Stimulated activated CD4-positive, alpha-beta T cell treated with anti-CD3 and anti-CD28 coated beads, Interleukin-1b, Interleukin-23, amount 100 ng/mL, for 1 hour (primary cell): ENCODE measurements around the gene TRAF1.

Experiments used
- DNase-seq, 2 donors: peaks; one replicate each; pipeline ENCODE4 v3.0.0-alpha.2; 2020; ENCODE audit warnings: low read depth in 2 of 2

The TRAF1 gene

DNA sequence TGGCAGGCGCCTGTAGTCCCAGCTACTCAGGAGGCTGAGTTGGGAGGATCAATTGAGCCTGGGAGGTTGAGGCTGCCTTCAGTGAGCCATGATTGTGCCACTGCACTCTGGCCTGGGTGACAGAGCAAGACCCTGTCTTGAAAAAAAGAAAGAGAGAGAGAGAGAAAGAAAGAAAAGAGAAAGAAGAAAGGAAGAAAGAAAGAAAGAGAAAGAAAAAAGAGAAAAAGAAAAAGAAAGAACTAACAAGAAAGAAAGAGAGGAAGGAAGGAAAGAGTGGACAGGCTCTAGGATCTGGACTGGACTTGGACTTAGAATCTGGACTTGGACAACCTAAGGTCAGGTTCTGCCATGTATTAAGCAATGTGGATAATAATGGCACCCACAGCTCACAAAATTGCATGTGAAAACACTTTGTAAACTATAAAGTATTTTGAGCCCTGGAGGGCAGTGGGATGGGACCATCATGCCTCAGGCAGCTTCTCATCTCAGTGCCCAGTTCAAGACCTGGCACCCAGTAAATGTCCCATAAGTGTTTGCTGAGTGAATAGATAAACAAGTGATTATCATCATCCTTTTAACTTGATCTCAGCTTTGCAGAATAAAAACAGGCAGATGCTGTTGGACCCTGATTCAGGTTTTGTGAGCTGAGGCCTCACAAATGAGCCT lies 36.9 kb downstream of the TRAF1 start:
- DNase-seq: no peak

DNA sequence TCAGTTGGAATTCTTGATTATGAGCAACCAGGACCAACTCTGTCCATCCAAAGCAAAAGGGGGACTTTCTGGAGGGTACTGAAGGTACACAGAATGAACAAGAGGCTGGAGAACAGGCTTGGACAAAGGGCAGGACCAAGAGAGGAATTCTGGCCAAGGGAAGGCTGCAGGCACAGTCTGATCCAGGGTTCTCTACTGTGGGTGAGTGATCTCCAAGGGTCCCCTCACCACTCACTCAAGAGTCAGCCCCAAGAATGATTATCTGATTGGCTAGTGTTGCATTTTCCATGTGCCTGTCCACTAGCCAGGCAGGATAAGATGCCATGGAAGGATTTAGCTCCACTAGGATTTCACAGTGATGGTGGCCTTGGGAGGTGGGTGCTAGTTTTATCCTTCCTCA lies 38.0 kb downstream of the TRAF1 start:
- no peak for DNase-seq

DNA sequence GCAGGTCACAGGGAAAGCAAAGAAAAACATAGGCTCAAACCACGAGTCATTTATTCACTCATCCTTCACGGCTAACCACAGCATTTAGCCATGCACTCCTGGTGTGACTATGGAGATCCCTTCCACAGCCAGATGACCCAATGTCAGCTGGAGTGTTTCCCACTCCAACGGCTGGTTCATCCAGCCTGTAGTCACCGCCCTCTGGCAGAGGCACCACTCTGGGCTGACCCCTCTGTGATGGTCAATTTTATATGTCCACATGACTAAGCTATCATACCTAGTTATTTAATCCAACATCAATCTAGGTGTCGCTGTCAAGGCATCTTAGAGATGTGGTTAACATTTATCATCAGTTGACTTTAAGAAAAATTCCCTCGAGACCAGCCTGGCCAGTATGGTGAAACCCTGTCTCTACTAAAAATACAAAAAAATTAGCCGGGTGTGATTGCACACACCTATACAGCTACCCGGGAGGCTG lies 40.1 kb downstream of the TRAF1 start:
- DNase-seq: no peak

- no peak for DNase-seq
These were observed 40.6 kb downstream of the TRAF1 start for GRCh38 chr9:120885958-120886357.

- DNase-seq: no peak
These were observed 41.1 kb downstream of the TRAF1 start for GRCh38 chr9:120885457-120885856.

- DNase-seq: no peak
These were observed 43.0 kb downstream of the TRAF1 start for GRCh38 chr9:120883608-120883996.

GRCh38 chr9:120882935-120883607 lies 43.5 kb downstream of the TRAF1 start:
- DNase-seq: no peak

GRCh38 chr9:120879446-120879845 lies 47.1 kb downstream of the TRAF1 start:
- DNase-seq: no peak

GRCh38 chr9:120878188-120879130 lies 48.1 kb downstream of the TRAF1 start:
- no peak for DNase-seq

GRCh38 chr9:120877276-120878034 lies 49.1 kb downstream of the TRAF1 start:
- DNase-seq: no peak

DNA sequence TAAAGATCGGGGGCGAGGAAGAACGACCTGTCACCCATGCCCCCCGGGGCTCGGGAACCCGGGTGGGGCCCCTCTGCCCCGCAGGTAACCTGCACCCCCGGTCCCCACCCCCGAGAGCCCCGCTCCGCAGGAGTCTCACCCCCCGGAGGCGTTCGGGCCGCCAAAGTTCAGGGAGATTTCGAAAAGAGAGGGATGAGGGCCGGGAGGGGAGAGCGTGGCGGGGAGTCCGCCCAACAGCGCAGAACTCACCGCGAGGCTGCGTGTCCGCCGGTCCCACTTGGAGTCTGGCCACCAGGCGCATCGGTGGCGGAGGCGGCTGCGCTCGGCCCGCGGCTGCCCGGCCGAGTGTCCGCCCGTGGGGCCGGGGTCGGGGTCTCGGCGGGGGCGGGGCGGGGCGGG lies 49.8 kb downstream of the TRAF1 start, which contains the start of gene PHF19:
TSS of gene PHF19 (minus strand) at position 347 of the 399 bp plus-strand sequence. CDS start 2,447 bp downstream, outside the sequence.
- DNase-seq: no peak

- DNase-seq: peak in 1 of 2 donors; percentile 55
These were observed 50.4 kb downstream of the TRAF1 start for GRCh38 chr9:120875954-120876841.

DNA sequence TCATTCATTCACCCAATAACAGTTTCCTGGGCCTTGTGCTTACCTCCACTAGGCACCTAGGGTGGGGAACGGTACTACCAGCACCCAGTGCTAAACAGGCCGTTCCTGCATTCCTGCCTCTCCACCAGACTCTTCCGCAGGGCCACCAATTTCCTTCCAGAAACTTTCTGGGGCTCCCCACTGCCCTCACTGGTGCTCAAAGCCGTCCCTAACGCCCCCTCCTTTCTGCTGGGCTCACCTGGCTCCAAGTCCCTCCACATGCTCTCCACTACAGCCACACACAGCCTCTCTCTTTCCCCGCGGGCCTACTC lies 51.0 kb downstream of the TRAF1 start:
- DNase-seq: no peak

- no peak for DNase-seq
These were observed 51.4 kb downstream of the TRAF1 start for GRCh38 chr9:120875195-120875565.

DNA sequence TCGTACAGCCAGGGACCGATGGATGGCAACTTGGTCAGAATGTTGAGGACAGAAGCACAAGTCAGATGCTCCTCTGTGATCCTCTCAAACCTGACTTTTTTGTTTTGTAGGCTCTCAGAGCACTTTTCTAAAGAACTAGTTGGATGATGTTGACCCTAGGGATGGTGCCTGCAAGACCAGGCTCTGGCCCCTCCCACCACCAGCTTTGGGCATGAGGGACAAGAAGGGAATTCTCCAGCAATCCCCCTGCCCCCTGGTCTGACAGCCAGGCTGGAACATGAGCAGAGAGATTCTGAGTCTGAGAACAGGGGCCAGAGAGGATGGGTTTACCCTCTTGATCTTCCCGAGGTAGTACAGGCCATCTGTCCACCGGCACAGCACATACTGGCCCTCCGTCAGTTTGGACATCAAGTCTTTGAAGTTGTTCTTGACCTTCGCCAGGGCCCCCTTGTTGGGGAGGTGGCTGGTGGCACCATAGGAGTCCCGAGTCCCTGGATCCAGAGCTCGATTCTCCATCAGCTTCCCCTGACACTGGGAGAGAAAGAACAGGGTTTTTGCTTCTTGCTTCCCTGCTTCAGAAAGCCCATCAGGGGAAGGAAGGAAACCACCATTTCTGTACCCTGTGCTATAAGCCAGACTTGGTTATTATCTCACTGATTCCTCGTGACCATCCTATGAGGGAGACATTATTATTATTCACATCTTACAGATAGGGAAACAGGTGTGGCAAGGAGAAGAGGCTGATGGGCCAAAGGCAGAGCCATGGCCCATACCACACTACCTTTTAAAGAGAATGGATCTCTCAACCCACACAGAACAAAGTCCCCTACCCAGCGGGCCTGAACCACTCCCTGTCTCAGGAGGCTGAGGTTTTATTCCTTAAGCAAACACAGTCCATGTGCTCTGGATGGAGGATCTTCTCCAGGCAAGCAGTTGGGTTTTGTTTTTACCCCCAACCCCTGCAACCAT lies 52.1 kb downstream of the TRAF1 start:
- no peak for DNase-seq

- no peak for DNase-seq
These were observed 53.1 kb downstream of the TRAF1 start for GRCh38 chr9:120873512-120873911.

DNA sequence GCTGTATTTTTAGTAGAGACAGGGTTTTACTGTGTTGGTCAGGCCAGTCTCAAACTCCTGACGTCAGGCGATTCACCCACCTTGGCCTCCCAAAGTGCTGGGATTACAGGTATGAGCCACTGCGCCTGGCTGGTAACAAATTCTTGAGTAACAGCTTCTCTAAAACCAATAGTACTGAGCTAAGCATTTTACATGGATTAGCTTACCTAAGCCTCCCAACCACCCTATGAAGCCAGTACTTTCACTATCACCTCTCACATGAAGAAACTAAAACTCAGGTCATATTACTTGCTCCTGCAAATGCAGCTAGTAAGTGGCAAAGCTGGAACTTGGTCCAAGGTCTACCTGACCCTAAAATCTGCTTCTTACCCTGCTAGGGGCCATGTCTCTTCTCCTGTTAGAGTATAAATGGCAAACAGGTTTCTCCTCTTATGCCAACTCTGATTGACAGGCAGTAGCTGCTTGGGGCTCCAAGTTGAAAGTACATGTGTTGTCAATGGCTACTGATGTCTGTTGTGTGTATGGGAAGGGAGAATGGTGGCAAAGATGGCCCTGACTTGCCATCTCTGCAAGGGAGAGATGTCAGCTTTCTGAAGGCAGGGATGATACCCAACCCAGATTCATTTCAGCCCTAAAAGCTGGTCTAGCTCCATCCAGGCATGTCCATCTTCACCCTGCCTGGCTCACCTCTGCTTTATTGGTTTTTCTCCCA lies 53.6 kb downstream of the TRAF1 start:
- no peak for DNase-seq

DNA sequence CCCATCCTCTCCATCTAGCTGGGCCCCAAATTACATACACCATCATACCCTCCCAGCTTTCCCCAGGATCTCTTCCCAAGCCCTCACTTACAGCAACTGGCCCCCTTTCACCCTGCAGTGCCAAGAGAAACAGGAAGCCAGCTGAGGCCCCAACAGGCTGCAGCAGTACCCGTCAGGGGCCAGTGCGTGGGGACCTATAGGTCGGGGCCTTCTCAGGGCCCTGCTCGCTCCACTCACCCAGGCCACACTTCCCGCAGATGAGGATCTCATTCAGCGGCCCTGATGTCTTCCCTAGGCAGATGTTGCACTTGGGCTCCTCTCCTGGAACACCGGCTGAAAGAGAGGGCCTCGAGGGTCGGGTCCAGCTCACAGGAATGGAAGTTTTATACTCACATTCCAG lies 56.4 kb downstream of the TRAF1 start:
- DNase-seq: no peak

DNA sequence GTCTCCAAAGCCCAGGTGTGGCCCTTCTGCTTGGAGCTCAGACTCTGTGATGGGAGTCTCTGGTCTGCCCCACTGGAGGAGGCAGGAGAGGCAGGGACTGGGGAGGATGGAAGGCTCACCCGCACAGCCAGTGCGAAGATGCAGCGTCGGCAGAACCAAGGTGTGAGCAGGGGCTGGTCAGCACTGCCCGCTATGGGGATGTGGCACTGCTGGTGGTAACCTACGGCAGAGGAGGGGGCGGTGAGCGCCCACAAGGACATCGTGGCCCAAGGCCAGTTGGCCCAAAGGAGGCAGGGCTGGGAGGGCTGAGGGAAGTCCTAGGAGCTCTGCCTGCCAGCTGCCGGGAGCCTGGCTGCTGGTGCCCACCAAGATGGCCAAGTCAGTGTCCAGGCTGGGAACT lies 56.9 kb downstream of the TRAF1 start:
- no peak for DNase-seq
